Endodermal cell (in vitro differentiated cells): Measurements from ENCODE around the gene LASP1. TPM values are rescaled to one million over a fixed set of nuclear protein-coding genes. Genes with fewer than 3 reads are reported as not detected.

Experiments
- DNase-seq: peaks from one replicate; pipeline ENCODE4 v3.0.0-alpha.2; 2017
- H3K27ac ChIP-seq: 2 replicates; pipeline ENCODE4 v1.5.1; 2013; ENCODE audit warnings: mild to moderate bottlenecking, low read depth, low read length, moderate library complexity
- H3K27me3 ChIP-seq: 2 replicates; pipeline ENCODE4 v1.6.1; 2013; ENCODE audit warnings: mild to moderate bottlenecking, low read length, moderate library complexity; ENCODE audit not compliant: insufficient read depth, control insufficient read depth, poor library complexity, severe bottlenecking
- H3K36me3 ChIP-seq: 2 replicates; pipeline ENCODE4 v1.7.0; 2013; ENCODE audit warnings: mild to moderate bottlenecking, low read length, moderate library complexity; ENCODE audit not compliant: control insufficient read depth, insufficient read depth
- H3K4me1 ChIP-seq: one replicate; pipeline ENCODE4 v1.7.0; 2013; ENCODE audit warnings: low read length; ENCODE audit not compliant: control insufficient read depth, insufficient read depth
- H3K4me3 ChIP-seq: 2 replicates; pipeline ENCODE4 v1.5.1; 2013; ENCODE audit warnings: mild to moderate bottlenecking, low read length, moderate library complexity
- H3K9ac ChIP-seq: 2 replicates; pipeline ENCODE4 v1.6.1; 2013; ENCODE audit warnings: mild to moderate bottlenecking, low read length, moderate library complexity; ENCODE audit not compliant: poor library complexity, severe bottlenecking; ENCODE audit errors: extremely low read depth
- H3K9me3 ChIP-seq: 2 replicates; pipeline ENCODE4 v1.6.1; 2013; ENCODE audit warnings: mild to moderate bottlenecking, low read length, moderate library complexity; ENCODE audit not compliant: control insufficient read depth
- H3K27ac Mint-ChIP-seq: 2 replicates; pipeline ENCODE4 v1.8.0; 2020; ENCODE audit warnings: mixed read lengths
- H3K27me3 Mint-ChIP-seq: 2 replicates; pipeline ENCODE4 v1.8.0; 2021; ENCODE audit warnings: mild to moderate bottlenecking, mixed read lengths; ENCODE audit not compliant: insufficient read depth
- H3K36me3 Mint-ChIP-seq: 2 replicates; pipeline ENCODE4 v1.8.0; 2020; ENCODE audit warnings: low read depth, mixed read lengths
- H3K4me1 Mint-ChIP-seq: 2 replicates; pipeline ENCODE4 v1.8.0; 2020; ENCODE audit warnings: mixed read lengths
- H3K4me3 Mint-ChIP-seq: 2 replicates; pipeline ENCODE4 v1.8.0; 2020; ENCODE audit warnings: mild to moderate bottlenecking, moderate library complexity, mixed read lengths
- H3K9me3 Mint-ChIP-seq: 2 replicates; pipeline ENCODE4 v1.8.0; 2020; ENCODE audit warnings: mild to moderate bottlenecking, mixed read lengths
- CTCF ChIP-seq: fragments of 200-600 bp; sonication (generic); conservative IDR thresholded peaks from 2 replicates; pipeline ENCODE4 v1.5.0; 2021; ENCODE audit warnings: antibody characterized with exemption, mild to moderate bottlenecking
- WGBS, 2 experiments: methylation state at CpG; one replicate each; pipeline versions ENCODE4 v1.1.5 to v1.1.7; 2013; ENCODE audit warnings: missing lambda C conversion rate in 2 of 2, mixed read lengths in 1 of 2; ENCODE audit not compliant: insufficient coverage in 1 of 2, insufficient read length in 1 of 2; 5-methylcytosine and 5-hydroxymethylcytosine counted together
- total RNA-seq, 2 donors: library from RNA; stranded (reverse); fragmentation: NEBNext Ultra II Directional in 1 of 2; extraction: Animal tissue kit (Norgen Biotek cat#: 25700) in 1 of 2; gene quantifications; 2 replicates in 1 of 2; 3 replicates in 1 of 2; pipeline ENCODE4 v1.2.1, GENCODE V29; 2021

Gene LASP1
- total RNA-seq, 2 donors from 2014 or later = 168 to 177 TPM

DNA sequence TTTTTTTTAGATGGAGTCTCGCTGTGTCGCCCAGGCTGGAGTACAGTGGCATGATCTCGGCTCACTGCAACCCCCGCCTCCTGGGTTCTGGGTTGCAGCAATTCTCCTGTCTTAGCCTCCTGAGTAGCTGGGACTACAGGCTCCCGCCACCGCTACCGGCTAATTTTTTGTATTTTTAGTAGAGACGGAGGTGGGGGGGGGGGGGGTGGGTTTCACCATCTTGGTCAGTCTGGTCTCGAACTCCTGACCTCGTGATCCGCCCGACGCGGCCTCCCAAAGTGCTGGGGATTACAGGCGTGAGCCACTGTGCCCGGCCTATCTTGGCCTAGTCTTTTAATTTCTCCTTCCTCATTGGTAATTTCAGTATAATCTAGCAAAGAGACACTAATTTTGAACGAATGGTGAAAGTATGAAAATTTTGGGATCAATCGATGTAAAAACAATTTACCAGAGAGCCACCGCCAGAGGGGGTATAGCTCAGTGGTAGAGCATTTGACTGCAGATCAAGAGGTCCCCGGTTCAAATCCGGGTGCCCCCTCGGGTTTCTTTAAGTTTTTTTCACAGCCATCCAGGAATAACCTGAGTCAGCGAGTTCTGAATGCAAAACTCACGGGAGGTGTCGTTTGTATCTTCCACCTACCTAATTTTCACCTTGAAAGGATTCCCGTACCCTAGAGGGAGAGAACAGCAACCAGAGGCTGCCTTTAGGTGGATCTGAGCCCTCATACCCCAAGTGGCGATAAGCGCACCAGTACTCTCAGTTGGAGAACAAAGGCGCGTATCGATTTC lies 2.5 kb upstream of the LASP1 start:
- Histone ChIP-seq H3K9me3 (no peaks in the 10 kb centered on the region), H3K9ac (peak overlapping the region; percentile 89), H3K27ac (peak overlapping the region; percentile 61), H3K27me3 (no peaks in the 10 kb centered on the region), H3K36me3 (peaks cover 8% of the 10 kb centered on the region), H3K4me3 (peak overlapping the region; percentile 93), H3K4me1 (peaks cover 6% of the 10 kb centered on the region)
- Mint-ChIP-seq H3K27me3 (no peaks in the 10 kb centered on the region), H3K36me3 (no peaks in the 10 kb centered on the region), H3K4me3 (peak overlapping the region; percentile 100), H3K9me3 (no peaks in the 10 kb centered on the region), H3K4me1 (peaks cover 11% of the 10 kb centered on the region), H3K27ac (peak overlapping the region; percentile 84)
- DNase-seq = peak; percentile 93
- WGBS, 2 experiments = 7 to 20% methylated on average over 13 to 31 of the region's 31 CpGs
- TF ChIP-seq CTCF = peak; percentile 66

DNA sequence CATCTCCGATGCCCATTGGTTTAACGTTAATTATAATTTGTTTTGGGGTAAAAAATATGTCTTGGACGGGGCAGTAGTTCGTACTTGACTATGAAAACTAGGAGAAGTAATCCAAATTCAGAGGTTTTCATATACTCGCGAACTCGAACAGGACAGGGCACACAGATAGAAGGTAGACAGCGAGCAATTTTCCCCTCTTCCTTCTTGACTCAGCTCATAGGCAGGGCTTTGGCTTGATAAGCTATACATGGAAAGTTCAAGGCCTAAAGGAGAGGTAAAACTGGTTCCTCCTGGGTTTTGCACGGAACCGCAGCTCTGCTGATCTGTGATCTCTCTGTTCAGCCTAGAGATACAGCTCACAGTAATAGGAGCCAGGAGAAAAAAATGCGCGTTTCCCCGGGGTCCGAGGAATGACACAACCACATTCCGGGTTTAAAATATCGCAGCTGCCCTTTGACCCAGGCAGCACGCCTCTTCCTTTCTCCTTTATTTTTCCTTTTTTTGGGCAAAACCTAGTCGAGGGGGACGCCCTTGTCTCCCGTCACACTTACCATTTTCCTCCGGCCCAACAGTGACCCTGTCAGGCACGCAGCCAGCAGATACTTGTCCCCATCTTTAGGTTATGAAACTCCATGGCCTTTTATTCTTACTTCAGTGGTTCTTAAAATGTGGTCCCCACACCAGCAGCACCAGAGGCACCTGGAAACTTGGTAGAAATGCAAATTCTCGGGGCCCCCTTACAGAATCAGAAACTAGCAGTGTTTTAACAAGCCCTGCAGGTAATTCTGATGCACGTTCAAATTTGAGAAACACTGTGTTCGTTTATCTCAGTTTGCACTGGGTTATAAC lies 1.7 kb upstream of the LASP1 start:
- H3K4me1 Mint-ChIP-seq = peaks cover 17% of the 10 kb centered on the region
- H3K27ac Mint-ChIP-seq = peak overlapping the region; percentile 97
- Histone ChIP-seq H3K36me3 (peaks cover 16% of the 10 kb centered on the region), H3K4me3 (peak overlapping the region; percentile 93), H3K9ac (peak overlapping the region; percentile 89), H3K4me1 (peaks cover 11% of the 10 kb centered on the region), H3K27me3 (no peaks in the 10 kb centered on the region), H3K27ac (peak overlapping the region; percentile 61), H3K9me3 (no peaks in the 10 kb centered on the region)
- no peaks in the 10 kb centered on the region for H3K9me3 Mint-ChIP-seq
- TF ChIP-seq CTCF = no peak
- DNase-seq = peak; percentile 81
- H3K4me3 Mint-ChIP-seq = peak overlapping the region; percentile 100
- H3K27me3 Mint-ChIP-seq = no peaks in the 10 kb centered on the region
- peaks cover 2% of the 10 kb centered on the region for H3K36me3 Mint-ChIP-seq
- WGBS, 2 experiments = 6 to 7% methylated on average over 12 to 25 of the region's 25 CpGs

GRCh38 chr17:38868817-38869525 lies 887 bp upstream of the LASP1 start:
- TF ChIP-seq CTCF = no peak
- H3K4me1 Mint-ChIP-seq = peaks cover 22% of the 10 kb centered on the region
- H3K27ac ChIP-seq = peak overlapping the region; percentile 84

More at GRCh38 chr17:38868817-38869525, 887 bp upstream of the LASP1 start:
- WGBS, 2 experiments = 5 to 8% methylated on average over 11 to 26 of the region's 26 CpGs
- Histone ChIP-seq H3K36me3 (peaks cover 24% of the 10 kb centered on the region), H3K27me3 (no peaks in the 10 kb centered on the region), H3K9me3 (no peaks in the 10 kb centered on the region), H3K9ac (peak overlapping the region; percentile 89), H3K4me3 (peak overlapping the region; percentile 93), H3K4me1 (peaks cover 11% of the 10 kb centered on the region)
- Mint-ChIP-seq H3K27ac (peak overlapping the region; percentile 97), H3K36me3 (peaks cover 3% of the 10 kb centered on the region), H3K9me3 (no peaks in the 10 kb centered on the region), H3K4me3 (peak overlapping the region; percentile 100), H3K27me3 (no peaks in the 10 kb centered on the region)
- DNase-seq = peak; percentile 99
